Right renal cortex interstitium (tissue), 3 donors: ENCODE measurements around the gene TSSK2. TPM values are rescaled to one million over a fixed set of nuclear protein-coding genes. Genes with fewer than 3 reads are reported as not detected.

Experiments used
- DNase-seq, 3 donors: peaks; one replicate each; pipeline ENCODE4 v3.0.0-alpha.2; 2013; ENCODE audit warnings: low read depth in 3 of 3, low spot score in 2 of 3
- polyA plus RNA-seq, 3 donors: library from polyadenylated mRNA; unstranded; fragments of 120-200 nt; gene quantifications; one replicate each; pipeline ENCODE4 v1.2.1, GENCODE V29; 2013; ENCODE audit not compliant: insufficient read length in 3 of 3

TSSK2 gene
- polyA plus RNA-seq, 3 donors, result 0.14 to 0.28 TPM; not detected in 1

DNA sequence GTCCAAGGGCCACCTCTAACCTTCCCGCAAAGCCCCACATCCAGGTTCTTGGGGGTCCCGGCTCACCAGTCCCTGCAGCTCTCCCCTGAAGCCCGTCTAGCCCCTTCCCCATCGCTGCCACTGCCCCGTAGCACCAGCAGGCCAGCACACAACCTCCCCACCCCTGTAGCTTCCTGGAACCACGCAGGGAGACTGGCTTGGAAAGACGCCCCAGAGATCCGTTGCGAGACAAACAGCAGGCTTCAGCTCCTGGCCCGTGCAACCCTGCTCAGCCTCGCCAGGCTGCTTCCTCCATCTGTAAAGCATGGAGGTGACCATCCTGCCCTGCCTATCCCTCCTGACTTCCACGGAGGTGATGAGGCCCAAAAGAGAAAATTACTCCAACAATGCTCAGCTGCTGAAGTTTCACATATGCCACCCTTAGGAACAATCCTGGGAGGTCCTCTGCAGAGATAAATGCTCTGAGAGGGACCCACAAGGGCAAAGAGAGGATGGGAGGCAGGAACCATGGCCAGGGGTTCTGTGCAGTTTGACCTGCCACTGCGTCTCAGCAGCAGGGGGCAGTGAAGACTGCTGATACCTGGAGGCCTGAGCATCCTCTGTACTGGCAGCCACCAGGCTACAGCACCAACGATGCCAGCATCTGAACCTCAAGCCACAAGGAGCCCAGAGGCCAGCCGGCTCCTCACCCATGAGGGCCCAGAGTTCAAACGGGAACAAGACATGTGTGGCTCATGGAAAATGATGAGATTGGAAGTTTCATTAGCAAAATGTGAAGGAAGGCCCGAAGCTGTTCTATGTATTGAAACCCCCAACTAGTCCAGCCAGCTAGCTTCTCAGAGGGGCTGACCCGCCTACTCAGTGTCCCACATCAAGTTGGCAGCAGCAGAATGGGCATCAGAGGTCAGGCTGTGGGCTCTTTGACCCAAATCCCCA is 25.0 kb upstream of the TSSK2 start:
- no peak for DNase-seq

DNA sequence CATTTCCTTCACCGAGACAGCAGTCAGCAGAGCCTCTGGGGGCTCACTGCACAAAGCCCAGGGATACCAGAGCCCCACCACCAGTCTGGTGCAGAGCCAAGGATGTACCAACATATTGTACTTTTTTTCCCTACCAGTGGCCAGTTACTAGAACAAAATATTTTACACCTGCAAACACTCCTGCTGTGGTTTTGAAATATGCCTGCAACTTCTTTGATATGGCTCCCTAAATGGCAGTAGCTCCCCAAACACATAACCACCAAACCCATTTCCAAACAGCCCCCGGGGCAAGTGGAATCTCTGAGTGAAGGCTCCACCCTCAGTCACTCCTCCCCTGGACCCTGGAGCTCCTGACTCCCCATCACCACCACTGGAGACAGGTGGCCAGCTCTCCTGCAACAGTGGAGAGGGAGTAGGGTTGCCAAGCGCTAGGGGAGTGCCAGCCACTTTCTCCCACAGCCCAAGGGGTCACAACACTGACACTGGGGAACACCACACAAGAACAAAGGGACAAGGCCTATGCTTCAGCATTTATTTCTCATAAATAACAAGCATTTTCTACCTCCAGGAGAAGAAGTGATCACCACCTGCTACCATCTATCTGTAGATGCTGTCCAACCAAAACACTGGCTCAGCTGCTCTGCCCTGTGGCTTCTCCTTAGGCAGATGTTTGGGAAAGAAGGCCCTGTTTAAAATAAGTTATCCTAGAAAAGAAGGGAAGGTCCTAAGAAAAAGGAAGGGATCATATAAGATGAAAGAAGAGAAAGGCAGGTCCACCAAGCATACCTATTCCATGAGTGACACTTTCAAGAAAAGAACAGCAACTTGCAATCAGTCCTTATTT is 24.0 kb upstream of the TSSK2 start:
- no peak for DNase-seq

DNA sequence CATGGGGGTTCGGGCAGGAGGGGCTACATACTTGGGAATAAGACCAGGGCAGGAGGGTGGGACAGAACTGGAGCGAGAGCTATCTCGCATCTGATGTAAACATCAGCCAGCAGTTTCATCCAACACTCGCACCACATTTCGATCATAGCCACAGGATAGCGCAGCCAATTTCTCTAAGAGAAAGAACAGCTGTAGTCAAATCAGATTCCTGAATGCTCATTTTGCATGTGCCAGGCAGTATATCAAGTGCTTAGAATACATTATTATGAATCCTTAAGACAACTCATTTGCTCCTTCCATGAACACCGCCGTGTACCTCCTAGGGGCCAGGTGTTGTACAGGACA is 23.4 kb upstream of the TSSK2 start:
- DNase-seq, result no peak

DNA sequence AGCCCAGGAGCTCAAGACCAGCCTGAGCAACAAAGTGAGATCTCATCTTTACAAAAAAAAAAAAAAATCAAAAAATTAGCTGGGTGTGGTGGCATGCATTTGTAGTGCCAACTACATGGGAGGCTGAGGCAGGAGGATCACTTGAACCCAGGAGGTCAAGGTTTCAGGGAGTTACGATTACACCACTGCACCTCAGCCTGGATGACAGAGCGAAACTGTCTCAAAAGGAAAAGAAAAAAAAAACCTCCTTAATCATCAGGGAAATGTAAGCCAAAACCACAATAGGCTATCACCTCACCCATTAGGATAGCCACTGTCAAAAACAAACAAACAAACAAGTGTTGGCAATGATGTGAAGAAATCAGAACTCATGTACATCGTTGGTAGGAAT is 22.3 kb upstream of the TSSK2 start:
- no peak for DNase-seq

DNA sequence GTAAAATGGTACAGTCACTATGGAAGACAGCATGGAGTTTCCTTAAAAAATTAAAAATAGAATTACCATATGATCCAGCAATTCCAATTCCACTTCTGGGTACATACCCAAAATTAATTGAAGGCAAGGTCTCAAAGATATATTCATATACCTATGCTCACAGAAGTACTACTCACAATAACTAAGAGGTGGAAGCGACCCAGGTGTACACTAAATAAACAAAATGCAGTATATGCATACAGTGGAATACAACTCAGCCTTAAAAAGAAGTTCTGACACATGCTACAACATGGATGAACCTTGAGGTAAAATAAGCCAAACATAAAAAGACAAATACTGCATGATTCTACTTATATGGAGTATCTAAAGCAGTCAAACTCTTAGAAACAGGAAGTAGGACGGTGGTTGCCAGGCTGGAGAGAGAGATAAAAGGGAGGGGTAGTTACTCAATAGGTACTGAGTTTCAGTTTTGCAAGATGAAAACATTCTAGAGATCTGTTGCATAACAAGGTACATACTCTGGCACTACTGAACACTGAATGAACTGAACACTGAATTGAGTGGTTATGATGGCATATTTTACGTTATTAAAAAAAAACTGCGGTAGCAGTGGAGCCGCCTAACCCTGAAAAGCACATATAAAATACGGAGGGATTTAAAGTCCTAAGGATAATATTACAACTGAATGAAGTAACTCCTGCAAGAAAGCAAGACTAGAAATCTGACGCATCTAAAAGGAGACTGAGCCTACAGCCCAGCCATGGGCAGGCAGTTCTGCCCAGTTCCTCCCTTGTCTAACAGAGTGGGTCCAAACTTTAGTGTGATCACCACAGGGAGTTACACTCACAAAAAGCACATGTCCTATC is 21.7 kb upstream of the TSSK2 start:
- no peak for DNase-seq

DNA sequence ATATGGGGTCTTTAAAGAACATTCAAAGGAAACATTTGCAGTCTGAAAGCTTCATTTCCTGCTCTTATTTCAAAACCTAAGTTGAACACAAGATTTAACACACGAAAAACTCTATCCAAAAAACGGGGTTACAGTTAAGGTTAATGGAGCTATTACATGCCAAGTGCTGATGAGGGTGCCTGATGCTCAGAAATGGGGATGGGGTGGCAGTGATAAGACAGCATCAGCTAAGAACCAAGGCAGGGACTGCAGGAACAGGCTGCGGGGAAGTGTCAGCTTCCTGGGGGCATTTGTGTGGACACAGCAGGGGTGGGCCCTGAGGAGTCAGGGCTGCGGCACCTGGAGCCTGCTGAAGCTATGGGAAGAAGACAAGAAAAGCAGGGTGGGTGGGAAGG is 21.0 kb upstream of the TSSK2 start:
- no peak for DNase-seq

DNA sequence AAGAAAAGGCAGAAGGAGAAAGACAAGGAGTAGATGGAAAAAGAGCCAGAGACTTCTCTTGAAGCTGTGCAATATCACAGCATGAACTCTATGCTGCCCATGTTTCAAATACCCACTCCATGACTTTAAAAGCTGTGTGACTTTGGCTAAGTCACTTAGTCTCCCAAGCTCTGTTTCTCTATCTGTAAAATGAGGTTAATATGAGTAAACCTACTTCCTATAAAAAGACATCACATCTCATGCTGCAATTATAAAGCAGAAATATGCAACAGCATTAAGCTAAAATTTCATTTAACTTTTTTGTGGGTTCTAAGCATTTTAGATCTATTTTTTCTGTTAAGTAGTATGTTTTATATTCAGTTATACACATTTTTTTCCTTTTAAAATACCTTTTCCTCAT is 20.5 kb upstream of the TSSK2 start:
- DNase-seq, result no peak

DNA sequence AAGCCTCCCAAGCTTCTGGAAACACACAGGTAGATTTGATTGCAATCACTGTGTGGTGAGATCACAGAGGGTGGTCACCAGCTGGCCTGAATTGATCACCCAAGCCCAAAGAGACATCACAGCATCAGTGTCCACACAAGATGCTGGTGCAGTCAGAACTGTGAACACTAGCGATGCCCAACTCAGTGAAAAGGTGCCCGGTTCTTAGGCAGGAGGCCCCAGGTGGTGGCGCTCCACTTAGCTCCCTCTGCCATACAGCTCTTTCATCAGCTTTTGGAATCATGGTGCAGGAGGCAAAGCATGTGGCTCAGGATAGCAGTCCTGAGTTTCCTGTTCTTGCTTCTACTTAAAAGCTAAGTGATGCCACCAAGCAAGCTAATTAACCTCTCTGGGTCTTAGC is 20.0 kb upstream of the TSSK2 start:
- no peak for DNase-seq

DNA sequence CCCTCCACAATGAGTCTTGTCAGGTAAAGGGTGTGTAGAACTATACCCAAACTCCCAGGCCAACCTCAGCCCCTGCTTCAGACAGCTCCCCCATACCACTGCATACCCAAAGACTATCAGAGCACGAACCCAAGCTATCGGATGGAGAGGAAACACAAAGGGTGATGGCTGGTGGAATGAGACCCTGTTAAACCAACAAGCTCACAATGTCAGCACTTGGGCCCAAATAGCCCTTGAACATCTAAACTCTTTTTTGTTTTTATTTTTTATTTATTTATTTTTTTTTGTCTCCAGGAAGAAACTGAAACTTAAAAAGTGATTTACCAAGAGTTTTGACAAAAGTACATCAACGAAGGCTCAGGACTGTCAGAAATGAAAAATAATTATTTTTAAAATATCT is 19.5 kb upstream of the TSSK2 start:
- no peak for DNase-seq

DNA sequence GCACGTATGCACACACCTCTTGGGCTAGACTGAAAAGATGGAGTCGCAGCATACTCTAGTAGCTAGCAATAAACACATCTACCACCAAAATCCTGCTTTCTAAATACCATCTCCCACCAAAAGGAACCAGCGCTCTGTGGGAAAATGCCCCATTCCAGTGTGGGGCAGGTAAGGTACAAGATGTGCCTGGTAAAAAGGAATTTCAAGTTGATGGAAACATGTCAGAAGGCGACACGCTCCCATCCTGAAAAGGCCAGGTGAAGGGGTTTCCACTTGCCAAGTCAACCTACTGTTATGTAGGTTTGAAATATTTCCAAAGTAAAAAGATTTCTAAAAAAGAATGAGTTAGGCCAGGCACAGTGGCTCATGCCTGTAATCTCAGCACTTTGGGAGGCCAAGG is 17.7 kb upstream of the TSSK2 start:
- DNase-seq, result no peak

DNA sequence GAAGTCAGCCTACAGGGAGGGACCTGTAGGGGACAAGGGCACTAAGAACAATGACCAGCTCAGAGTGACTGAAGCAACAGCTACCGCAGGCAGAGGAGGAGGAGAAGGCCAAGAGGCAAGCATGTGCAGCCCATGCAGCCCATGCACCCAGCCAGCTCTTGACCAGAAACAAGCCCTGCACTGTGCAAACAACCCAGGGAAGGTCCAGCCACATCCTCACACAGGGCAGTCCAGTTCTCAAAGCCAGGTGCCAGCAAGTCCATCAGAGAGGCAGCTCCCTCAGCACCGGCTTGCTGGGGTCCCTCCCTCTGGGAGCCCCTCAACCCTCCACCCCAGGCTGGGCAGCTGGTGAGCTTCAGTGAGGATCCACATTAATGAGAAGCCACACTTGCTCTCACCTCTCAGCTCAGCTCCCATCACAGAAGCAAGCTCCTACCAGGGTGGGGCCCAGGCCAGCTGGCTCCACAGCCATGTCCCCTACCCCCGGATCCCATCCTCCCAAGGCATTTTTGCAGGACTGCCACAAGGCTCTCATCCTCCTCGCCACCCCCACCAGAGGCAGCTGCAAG is 16.0 kb upstream of the TSSK2 start:
- no peak for DNase-seq

DNA sequence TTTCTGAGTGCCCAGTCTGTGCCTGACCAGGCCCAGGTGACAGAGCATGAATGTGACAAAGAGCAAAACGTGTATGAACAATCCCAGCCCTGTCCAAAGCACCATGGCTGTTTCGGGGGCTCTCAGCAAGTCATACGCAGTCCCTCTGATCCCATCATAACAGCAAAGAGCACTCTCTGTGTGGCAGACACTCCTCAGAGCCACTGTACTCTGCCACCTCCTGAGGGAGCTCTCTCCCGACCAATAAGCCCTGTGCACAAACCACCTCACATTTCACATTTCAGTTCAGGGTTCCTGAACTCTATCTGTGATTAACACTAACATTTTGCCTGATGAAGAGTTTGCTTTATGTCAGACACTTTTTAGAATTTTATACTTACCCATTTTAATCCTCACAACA is 15.5 kb upstream of the TSSK2 start:
- no peak for DNase-seq

DNA sequence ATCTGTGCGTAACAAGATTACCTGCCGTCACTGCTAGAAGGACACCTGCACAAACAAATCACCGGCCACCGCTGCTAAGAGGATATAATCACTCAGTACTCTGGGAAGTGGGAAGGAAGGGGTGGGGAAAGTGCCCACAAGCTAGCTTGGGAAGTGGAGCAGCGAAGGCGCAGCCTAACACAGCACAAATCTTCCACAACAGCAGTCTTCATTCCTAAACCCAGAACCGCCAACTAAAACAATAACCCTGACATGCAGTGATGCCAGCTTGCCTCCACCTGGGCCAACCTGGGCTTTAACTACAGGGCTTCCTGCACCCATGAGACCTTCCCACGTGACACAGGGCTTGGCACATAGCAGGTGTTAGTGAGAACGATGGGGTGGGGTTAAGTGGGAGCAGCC is 14.0 kb upstream of the TSSK2 start:
- no peak for DNase-seq

DNA sequence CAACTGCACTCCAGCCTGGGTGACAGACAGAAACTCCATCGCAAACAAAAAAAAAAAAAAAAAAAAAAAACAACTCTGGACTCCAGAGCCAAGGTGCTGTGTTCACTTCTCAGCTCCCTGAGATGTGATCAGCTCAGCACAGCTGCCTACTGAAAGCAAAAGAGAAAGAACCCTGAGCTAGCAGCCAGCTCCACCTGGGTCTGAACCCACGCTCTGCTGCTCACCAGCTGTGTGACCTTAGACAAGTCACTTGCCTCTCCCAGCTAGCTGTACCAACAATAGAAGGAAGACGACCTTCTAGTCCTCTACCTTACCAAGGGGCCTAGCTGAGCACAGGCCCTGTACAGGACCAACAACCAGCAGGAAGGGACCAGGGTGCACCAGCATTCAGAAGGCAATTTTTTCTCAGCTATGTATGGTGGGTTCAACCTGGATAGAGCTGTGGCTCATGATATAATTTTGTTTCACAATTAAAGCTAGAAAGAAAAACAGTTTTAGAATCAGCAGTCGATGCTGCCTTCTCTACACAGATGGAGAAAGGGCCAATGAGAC is 12.7 kb upstream of the TSSK2 start:
- DNase-seq, result no peak

DNA sequence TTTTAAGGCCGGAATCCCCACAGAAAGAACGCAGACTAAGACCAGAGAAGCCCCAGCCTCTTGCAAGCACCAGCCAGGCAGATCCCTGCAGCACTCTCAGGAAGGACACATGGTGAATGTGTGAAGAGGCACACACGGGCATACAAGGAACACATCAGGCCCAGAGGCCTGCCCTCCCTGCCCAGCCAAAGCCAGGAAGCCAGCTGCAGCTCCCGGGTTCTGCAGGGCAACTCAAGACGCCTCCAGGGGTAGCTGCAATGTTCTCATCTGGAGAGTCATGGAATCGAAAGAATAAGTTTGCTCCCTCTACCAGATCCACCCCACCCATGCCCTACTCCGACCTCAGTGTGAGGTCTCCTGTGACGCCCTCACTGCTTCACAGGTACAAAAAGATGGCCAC is 11.2 kb upstream of the TSSK2 start:
- DNase-seq, result no peak

DNA sequence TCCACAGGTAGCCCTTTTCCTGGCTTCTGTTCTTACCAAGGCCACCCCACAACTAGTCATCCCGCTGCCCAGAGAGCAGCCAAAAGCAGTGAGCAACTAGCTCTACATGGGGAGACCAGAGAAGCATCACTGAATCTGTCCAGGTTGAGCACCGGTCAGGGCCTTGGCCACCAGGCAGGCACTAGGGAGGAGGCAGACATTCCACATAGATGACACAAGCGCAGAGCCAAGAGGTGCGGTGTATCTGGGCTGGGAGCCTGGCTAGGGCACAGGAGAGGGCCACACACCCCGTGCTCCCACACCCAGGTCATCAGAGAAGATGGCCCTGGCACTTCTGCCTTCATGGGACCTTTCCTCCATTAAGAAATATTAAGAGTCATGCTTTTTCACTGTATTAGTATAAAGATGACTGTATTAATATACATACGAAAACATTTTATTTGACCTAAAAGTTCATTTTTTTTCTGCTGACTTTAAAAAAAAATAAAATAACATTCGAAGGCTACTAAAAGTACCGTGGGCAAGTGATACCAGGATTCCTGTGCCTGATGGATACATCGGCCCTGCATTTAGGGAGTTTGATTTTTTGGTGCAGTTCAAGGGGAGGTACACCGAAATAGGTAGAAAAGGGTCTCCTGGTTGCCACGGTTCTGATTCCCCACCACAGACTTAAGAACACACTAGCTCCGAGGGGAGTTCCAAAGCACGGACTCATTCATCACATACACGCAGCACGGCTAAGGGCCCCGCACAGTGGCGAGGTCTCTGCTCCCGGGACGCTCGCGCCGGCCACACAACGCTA is 10.1 kb upstream of the TSSK2 start:
- DNase-seq, result no peak

DNA sequence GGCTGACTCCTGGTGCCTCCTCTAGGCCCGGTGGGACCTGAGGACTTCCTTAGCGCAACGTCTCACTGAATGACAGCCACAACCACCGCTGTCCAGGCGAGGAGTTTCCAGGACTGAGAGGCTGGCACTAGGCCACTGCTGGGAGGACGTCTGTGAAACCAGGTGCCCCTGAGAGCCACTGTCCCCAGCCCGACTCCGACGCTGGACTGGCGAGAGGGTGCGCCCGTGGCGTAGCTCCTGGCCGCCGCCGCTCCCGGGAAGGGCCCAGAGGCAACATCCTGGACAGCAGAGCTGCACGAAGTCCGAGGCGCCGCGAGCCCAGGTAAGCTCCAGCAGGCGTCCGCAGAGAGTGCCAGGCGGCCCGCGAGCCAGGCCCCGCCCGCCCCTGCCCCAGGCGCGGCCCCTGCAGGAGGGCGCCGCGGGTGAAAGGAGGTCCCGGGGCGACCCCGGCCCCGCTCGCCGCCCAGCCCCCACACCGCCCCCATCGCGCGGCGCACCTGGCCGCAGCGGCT is 9.4 kb upstream of the TSSK2 start:
- DNase-seq, result no peak

DNA sequence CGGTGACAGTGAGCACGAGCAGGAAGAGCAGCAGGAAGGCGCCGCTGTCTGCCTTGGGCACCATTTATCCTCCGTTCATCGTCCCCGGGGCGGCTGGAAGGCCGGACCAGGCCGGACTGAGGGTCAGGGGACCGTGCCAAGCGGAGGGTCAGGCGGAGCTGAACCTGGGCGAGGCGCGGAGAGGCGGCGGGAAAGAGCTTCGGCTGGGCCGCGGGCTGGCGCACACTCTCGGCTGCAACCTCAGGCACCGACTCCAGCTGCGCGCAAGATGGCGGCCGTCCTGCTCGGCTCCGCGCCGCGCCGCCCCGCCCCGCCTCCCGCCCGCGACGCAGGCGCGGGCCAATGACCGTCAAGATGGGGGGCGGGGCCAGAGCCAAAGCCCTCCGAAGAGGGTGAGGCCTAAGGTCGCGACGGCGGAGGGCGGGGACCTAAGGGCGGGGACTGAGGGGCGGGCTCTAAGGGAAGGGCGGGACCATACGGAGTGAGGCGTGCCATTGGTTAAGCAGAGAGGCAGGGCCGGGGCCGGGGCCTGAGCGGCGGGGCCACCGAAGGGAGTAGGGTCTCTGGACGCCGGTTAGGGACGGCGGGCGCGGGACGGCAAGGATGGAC is 8.9 kb upstream of the TSSK2 start, which contains the start of gene DGCR2:
Gene DGCR2 (minus strand): TSS at position 270 of the 609 bp plus-strand sequence. CDS start 206 bp downstream, at position 64.
- peak; percentile 86 to 95 (median 92) for DNase-seq
